ENCODE measurements around the gene ZBTB7C. TPM values are rescaled to one million over a fixed set of nuclear protein-coding genes. Genes with fewer than 3 reads are reported as not detected.

Gene ZBTB7C
- total RNA-seq, 1 experiment from 2014 or later: 0.33 TPM

GRCh38 chr18:48199399-48199798 is 209.8 kb downstream of the ZBTB7C start:
- Histone ChIP-seq H4K8ac (replicated peaks; ENCODE audit: insufficient read length, low read depth, low read length) (no peak overlapping the region), H3K27ac (ENCODE audit: insufficient read length, low read depth, low read length) (no peak overlapping the region), H3T11ph (ENCODE audit: low read length) (no peak overlapping the region), H3K9me3 (ENCODE audit: control insufficient read depth, low read depth, low read length) (no peaks in the 10 kb centered on the region), H3K4ac (ENCODE audit: low read depth, low read length) (no peak overlapping the region), H2AK5ac (ENCODE audit: insufficient read length, low read length) (no peak overlapping the region), H3K23ac (ENCODE audit: insufficient read length, low read depth, low read length) (no peak overlapping the region), H2BK15ac (ENCODE audit: low read depth, low read length) (no peak overlapping the region), H3K56ac (ENCODE audit: insufficient read length, low read depth, low read length) (no peak overlapping the region), H3K14ac (ENCODE audit: insufficient read depth, low read length) (no peak overlapping the region), H4K91ac (ENCODE audit: insufficient read length, low read depth, low read length) (no peak overlapping the region), H2AFZ (ENCODE audit: low read length) (no peak overlapping the region), H3K79me2 (ENCODE audit: insufficient read depth, low read length) (no peaks in the 10 kb centered on the region), H4K5ac (ENCODE audit: insufficient read length, low read depth, low read length) (no peak overlapping the region), H4K20me1 (ENCODE audit: control insufficient read depth, insufficient read depth, insufficient read length) (no peaks in the 10 kb centered on the region), H2BK20ac (ENCODE audit: low read depth, low read length, poor library complexity, severe bottlenecking) (no peak overlapping the region), H3K79me1 (ENCODE audit: insufficient read depth, low read depth, low read length, poor library complexity, severe bottlenecking) (no peaks in the 10 kb centered on the region), H3K23me2 (ENCODE audit: insufficient read length, low read depth, low read length, poor library complexity, severe bottlenecking) (no peaks in the 10 kb centered on the region), H2BK12ac (ENCODE audit: insufficient read length, low read depth, low read length) (no peak overlapping the region), H3K9ac (ENCODE audit: extremely low read depth, insufficient read length, low read length) (no peak overlapping the region), H3K4me1 (ENCODE audit: insufficient read depth, low read length) (no peaks in the 10 kb centered on the region), H3K18ac (ENCODE audit: insufficient read length, low read depth, low read length) (no peak overlapping the region), H2BK5ac (ENCODE audit: insufficient read length, low read length) (no peak overlapping the region), H2BK120ac (ENCODE audit: low read depth, low read length, poor library complexity, severe bottlenecking) (no peak overlapping the region), H3K27me3 (ENCODE audit: insufficient read depth, low read length) (no peaks in the 10 kb centered on the region), H3K4me2 (ENCODE audit: insufficient read depth, insufficient read length, low read length) (no peak overlapping the region)
- Mint-ChIP-seq H3K36me3 (ENCODE audit: insufficient read depth in 1 of 3, low read depth in 3 of 3) (no peaks in the 10 kb centered on the region), H3K4me1 (peaks cover 6% of the 10 kb centered on the region in 2 experiments), H3K4me3 (no peak overlapping the region), H3K27me3 (ENCODE audit: low read depth) (peaks cover 21% of the 10 kb centered on the region), H3K9me3 (peaks cover 0 to 1% of the 10 kb centered on the region in 2 experiments; a peak in 2 of 5 replicates), H3K27ac (no peak overlapping the region)
- no peak for TF ChIP-seq CTCF (conservative IDR thresholded peaks at IDR 0.05)
- no peak for DNase-seq
- no CpG with 5 or more reads among the region's 3 CpGs for WGBS (ENCODE audit: extremely low coverage, insufficient read length, low lambda C conversion rate)

Measured in H9 (cell line).